Adrenal gland (tissue), 5 donors: ENCODE results near the gene CRYBG3.

Source experiments
- POLR2A ChIP-seq, 2 donors: fragments of 450-650 bp; IDR thresholded peaks; one replicate each; pipeline ENCODE4 v1.6.1; 2017; ENCODE audit warnings: antibody characterized with exemption in 2 of 2, mild to moderate bottlenecking in 2 of 2, moderate library complexity in 1 of 2
- TF ChIP-seq, protein P1 (sequence below), 6 experiments: fragments of 450-650 bp in 4 of 6; fragments of 200-600 bp in 2 of 6; sonication (generic) in 1 of 6; IDR thresholded peaks; 1 replicate in 5 of 6; 2 replicates in 1 of 6; pipeline versions ENCODE4 v1.5.1 to v1.8.0; 2016 to 2021; ENCODE audit warnings: antibody characterized with exemption in 6 of 6, mild to moderate bottlenecking in 2 of 6, moderate library complexity in 1 of 6
- donor health status: DM: no; HTN: no; CAD: no.

DNA sequence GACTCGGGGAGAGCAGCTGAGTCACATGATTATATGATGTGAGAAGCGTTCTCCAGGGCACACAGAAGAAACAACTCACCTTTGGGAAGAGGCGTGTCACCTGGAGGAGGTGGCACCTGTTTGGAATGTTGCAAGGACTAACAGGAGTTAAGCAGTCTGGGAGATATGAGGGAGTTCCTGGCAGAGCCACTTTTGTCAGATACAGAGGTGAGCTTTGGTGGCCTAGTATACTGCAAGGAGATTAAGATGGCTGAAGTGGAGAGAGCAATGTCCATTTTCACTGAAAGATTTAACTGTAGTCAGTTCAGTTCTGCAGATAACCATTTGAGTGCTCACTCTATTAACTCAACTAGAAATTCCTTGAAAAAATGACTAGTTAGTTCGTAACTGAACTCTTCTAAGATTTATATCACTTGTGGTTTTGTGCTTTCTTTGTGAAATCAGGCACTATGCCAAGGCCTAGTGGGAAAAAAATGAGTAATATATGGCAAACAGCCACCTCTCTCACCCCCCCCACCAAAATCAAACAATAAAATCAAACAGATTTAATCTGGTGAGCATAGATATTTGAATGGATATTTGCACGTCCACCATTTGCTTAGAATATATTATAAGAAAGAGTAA is 61.3 kb downstream of the CRYBG3 start:
- TF ChIP-seq, protein P1, sequence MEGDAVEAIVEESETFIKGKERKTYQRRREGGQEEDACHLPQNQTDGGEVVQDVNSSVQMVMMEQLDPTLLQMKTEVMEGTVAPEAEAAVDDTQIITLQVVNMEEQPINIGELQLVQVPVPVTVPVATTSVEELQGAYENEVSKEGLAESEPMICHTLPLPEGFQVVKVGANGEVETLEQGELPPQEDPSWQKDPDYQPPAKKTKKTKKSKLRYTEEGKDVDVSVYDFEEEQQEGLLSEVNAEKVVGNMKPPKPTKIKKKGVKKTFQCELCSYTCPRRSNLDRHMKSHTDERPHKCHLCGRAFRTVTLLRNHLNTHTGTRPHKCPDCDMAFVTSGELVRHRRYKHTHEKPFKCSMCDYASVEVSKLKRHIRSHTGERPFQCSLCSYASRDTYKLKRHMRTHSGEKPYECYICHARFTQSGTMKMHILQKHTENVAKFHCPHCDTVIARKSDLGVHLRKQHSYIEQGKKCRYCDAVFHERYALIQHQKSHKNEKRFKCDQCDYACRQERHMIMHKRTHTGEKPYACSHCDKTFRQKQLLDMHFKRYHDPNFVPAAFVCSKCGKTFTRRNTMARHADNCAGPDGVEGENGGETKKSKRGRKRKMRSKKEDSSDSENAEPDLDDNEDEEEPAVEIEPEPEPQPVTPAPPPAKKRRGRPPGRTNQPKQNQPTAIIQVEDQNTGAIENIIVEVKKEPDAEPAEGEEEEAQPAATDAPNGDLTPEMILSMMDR (IDR thresholded peaks at IDR 0.05) = no peak
- no peak for TF ChIP-seq POLR2A (IDR thresholded peaks at IDR 0.05)
